Measurements from ENCODE around the gene MARCHF10.
"Not testable (repeated sequence)": the region's sequence is repeated elsewhere in the genome, so short reads cannot be mapped to it uniquely, and the experiment has no call there.

Gene MARCHF10

GRCh38 chr17:62807812-62808575, at the start of gene MARCHF10:
MARCHF10 (minus strand) TSS chr17:62808314; CDS start chr17:62801735, 6,579 bp downstream.
- H3K27ac ChIP-seq: no peak within 1 kb of the TSS
- no peak for DNase-seq (ENCODE audit: low read depth, low spot score)

GRCh38 chr17:62857526-62857925, 49.4 kb upstream of the MARCHF10 start:
- DNase-seq (ENCODE audit: low read depth, low spot score): no peak
- no peak overlapping the region for H3K27ac ChIP-seq

- no peak for DNase-seq (ENCODE audit: low read depth, low spot score)
- H3K27ac ChIP-seq: no peak overlapping the region
These were observed 48.5 kb upstream of the MARCHF10 start for GRCh38 chr17:62856594-62856993.

GRCh38 chr17:62855156-62855555, 47.0 kb upstream of the MARCHF10 start:
- no peak overlapping the region for H3K27ac ChIP-seq
- DNase-seq (ENCODE audit: low read depth, low spot score): no peak

GRCh38 chr17:62854098-62854680, 46.1 kb upstream of the MARCHF10 start:
- DNase-seq (ENCODE audit: low read depth, low spot score): no peak
- H3K27ac ChIP-seq: no peak overlapping the region

- DNase-seq (ENCODE audit: low read depth, low spot score): no peak
These were observed 44.1 kb upstream of the MARCHF10 start for GRCh38 chr17:62852195-62852594.

GRCh38 chr17:62849591-62850415, 41.7 kb upstream of the MARCHF10 start:
- not testable (repeated sequence) for DNase-seq (ENCODE audit: low read depth, low spot score); H3K27ac ChIP-seq

More at GRCh38 chr17:62852195-62852594, 44.1 kb upstream of the MARCHF10 start:
- H3K27ac ChIP-seq: no peak overlapping the region

- no peak for DNase-seq (ENCODE audit: low read depth, low spot score)
- no peak overlapping the region for H3K27ac ChIP-seq
These were observed 40.2 kb upstream of the MARCHF10 start for GRCh38 chr17:62848334-62848733.

- DNase-seq (ENCODE audit: low read depth, low spot score): no peak
- no peak overlapping the region for H3K27ac ChIP-seq
These were observed 39.3 kb upstream of the MARCHF10 start for GRCh38 chr17:62847426-62847825.

GRCh38 chr17:62840871-62841270, 32.8 kb upstream of the MARCHF10 start:
- H3K27ac ChIP-seq: no peak overlapping the region
- DNase-seq (ENCODE audit: low read depth, low spot score): no peak

- DNase-seq (ENCODE audit: low read depth, low spot score); H3K27ac ChIP-seq: not testable (repeated sequence)
These were observed 25.7 kb upstream of the MARCHF10 start for GRCh38 chr17:62833816-62834215.

GRCh38 chr17:62832405-62832804, 24.3 kb upstream of the MARCHF10 start:
- H3K27ac ChIP-seq: no peak overlapping the region
- DNase-seq (ENCODE audit: low read depth, low spot score): no peak

- not testable (repeated sequence) for H3K27ac ChIP-seq; DNase-seq (ENCODE audit: low read depth, low spot score)
These were observed 23.0 kb upstream of the MARCHF10 start for GRCh38 chr17:62831066-62831465.

- H3K27ac ChIP-seq: no peak overlapping the region
- no peak for DNase-seq (ENCODE audit: low read depth, low spot score)
These were observed 19.8 kb upstream of the MARCHF10 start for GRCh38 chr17:62827746-62828485.

GRCh38 chr17:62826956-62827355, 18.8 kb upstream of the MARCHF10 start:
- no peak for DNase-seq (ENCODE audit: low read depth, low spot score)
- no peak overlapping the region for H3K27ac ChIP-seq

- peak overlapping the region; percentile 98 for H3K27ac ChIP-seq
- DNase-seq (ENCODE audit: low read depth, low spot score): no peak
These were observed 17.1 kb upstream of the MARCHF10 start for GRCh38 chr17:62825182-62825581.

GRCh38 chr17:62824290-62825131, 16.4 kb upstream of the MARCHF10 start:
- DNase-seq (ENCODE audit: low read depth, low spot score): peak; percentile 87
- peak overlapping the region; percentile 98 for H3K27ac ChIP-seq

- no peak for DNase-seq (ENCODE audit: low read depth, low spot score)
- H3K27ac ChIP-seq: peak overlapping the region; percentile 98
These were observed 15.2 kb upstream of the MARCHF10 start for GRCh38 chr17:62823111-62823893.
